ENCODE results near the gene VWA3B. TPM values are rescaled to one million over a fixed set of nuclear protein-coding genes. Genes with fewer than 3 reads are reported as not detected.

Gene VWA3B
- total RNA-seq, 1 donor from 2014 or later, result not detected

DNA sequence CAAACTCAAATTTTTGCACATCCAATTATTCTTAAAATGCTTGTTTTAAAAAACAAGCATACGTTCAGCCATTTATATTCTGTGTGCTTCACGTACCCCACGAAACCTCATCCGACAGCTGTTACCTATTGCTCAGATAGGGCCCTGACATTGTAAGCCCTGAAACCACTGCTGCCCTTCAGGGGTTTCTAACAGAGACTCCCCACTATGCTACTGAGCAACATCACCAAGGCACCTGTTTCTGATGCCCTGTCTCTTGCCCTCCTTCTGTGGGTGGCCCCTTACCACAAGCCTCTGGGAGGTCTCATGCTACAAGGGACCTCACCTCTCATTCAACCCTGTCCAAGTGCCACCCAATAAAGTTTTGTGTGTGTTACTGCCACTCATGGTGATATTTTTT is 240.8 kb downstream of the VWA3B start:
- DNase-seq (ENCODE audit: low read depth in 2 of 2), result no peak

GRCh38 chr2:98329549-98329948 is 242.6 kb downstream of the VWA3B start:
- no peak for DNase-seq (ENCODE audit: low read depth in 2 of 2)

DNA sequence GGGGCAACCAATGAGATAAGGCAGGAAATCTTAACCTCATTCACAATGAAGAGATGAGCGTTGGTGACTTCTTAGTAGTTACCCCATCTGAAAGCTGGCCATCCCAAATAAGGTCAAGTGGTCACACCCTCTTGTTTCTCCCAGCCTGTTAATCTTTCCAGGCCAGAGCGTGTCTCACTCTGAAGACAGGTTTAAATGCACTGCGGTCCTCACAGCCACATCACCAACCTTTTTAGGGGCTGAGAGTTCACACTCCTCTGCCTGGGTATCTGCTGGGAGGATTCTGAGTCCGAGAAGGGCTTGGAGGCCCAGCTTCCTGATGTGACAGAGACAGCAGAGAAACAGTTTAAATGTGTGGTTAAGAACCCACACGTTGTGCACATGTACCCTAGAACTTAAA is 246.0 kb downstream of the VWA3B start:
- no peak for DNase-seq (ENCODE audit: low read depth in 2 of 2)

DNA sequence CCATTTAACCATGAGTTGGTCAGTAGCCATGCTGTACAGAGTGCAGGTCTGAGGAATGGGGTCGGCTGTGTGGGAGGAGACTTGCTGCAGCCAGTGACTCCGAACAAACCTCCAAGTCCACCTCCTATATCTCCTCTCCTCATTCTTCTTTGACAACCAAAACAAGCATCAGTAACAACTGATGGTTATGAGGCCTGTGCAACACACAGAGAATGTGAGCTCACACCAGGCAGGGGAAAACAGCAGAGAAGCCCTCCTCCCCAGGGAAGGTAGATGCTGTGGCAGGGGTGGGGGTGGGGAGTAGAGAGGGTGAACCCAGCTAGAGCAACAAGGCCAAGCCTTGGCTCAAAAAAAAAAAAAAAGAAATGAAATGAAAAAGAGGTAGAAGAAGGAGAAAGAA is 247.0 kb downstream of the VWA3B start:
- DNase-seq (ENCODE audit: low read depth in 2 of 2), result no peak

- peak in 1 of 2 donors; percentile 26 for DNase-seq (ENCODE audit: low read depth in 2 of 2)
Measured at GRCh38 chr2:98334439-98335078, 247.6 kb downstream of the VWA3B start.

- no peak for DNase-seq (ENCODE audit: low read depth in 2 of 2)
Measured at GRCh38 chr2:98335271-98335670, 248.3 kb downstream of the VWA3B start.

- no peak for DNase-seq (ENCODE audit: low read depth in 2 of 2)
Measured at GRCh38 chr2:98341241-98341640, 254.3 kb downstream of the VWA3B start.

GRCh38 chr2:98343285-98343684 is 256.3 kb downstream of the VWA3B start:
- DNase-seq (ENCODE audit: low read depth in 2 of 2), result no peak

- peak in 1 of 2 donors; percentile 28 for DNase-seq (ENCODE audit: low read depth in 2 of 2)
Measured at GRCh38 chr2:98346311-98347236, 259.6 kb downstream of the VWA3B start, which contains the start of gene CNGA3. Gene CNGA3, plus strand, starts transcription at chr2:98346456. Its CDS starts 23,520 bp downstream, at chr2:98369976.

GRCh38 chr2:98347298-98348065 is 260.5 kb downstream of the VWA3B start:
- DNase-seq (ENCODE audit: low read depth in 2 of 2), result no peak

GRCh38 chr2:98348066-98348561 is 261.1 kb downstream of the VWA3B start:
- DNase-seq (ENCODE audit: low read depth in 2 of 2), result no peak

DNA sequence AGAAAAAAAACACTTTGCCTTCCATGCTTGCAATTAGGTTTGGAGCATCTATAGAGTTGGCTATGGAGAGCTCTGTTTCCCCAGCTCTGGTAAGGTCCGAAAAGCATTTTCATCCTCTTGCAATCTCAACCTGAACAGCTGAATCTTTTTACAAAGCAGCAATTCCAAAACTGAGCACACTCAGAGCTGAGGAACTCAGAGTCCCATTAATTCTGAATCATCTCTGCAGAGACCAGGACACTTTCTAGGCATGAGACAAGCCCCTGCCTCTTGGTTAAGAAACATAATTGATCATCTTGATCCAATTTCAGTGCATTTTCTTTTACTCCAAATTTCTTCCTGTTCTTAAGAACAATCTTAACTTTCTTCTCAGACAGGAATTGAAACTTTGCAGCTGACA is 263.4 kb downstream of the VWA3B start:
- DNase-seq (ENCODE audit: low read depth in 2 of 2), result no peak

GRCh38 chr2:98355881-98356280 is 268.9 kb downstream of the VWA3B start:
- no peak for DNase-seq (ENCODE audit: low read depth in 2 of 2)

GRCh38 chr2:98356729-98357128 is 269.8 kb downstream of the VWA3B start:
- no peak for DNase-seq (ENCODE audit: low read depth in 2 of 2)

GRCh38 chr2:98357849-98358248 is 270.9 kb downstream of the VWA3B start:
- DNase-seq (ENCODE audit: low read depth in 2 of 2), result no peak

DNA sequence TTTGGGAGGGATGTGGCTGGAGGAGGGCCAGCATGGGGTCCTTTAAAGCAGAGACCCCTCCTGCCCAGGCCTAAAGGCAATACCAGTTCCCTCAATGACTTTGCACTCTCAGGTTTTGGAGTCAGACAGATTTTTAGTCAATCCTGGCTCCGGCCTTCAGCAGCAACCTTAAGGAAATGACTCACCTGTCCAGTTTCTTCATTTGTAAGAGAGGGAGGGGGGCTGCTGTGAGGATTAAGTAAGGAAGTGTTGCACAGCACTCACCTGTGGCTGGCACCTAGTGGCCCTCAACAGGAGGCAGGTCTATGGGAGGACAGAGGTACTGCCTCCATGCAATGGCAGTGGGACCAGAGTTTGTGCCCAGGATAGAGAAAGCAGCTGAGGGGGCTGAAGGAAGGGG is 273.0 kb downstream of the VWA3B start:
- DNase-seq (ENCODE audit: low read depth in 2 of 2), result no peak

Other genes with a start within 250 kb of the VWA3B start
- gene TMEM131, start 91.2 kb upstream of the VWA3B start, total RNA-seq, result 9.2 and 14.5 TPM in 2 replicates